Loucy (cell line): ENCODE results near the gene TTC6.

Experiments used
- H2AFZ ChIP-seq: fragments of 200-600 bp; sonication (generic); 2 replicates; pipeline ENCODE4 v1.6.0; 2016; ENCODE audit warnings: antibody characterized with exemption, mild to moderate bottlenecking, low read length, moderate library complexity
- H3F3A ChIP-seq: fragments of 200-600 bp; 2 replicates; pipeline ENCODE4 v1.6.0; 2016; ENCODE audit warnings: antibody characterized with exemption, low read depth, mild to moderate bottlenecking
- H3K27me3 ChIP-seq: fragments of 200-600 bp; sonication (generic); 2 replicates; pipeline ENCODE4 v1.6.1; 2014; ENCODE audit warnings: low read length, mild to moderate bottlenecking; ENCODE audit not compliant: insufficient read depth, poor library complexity, severe bottlenecking
- H3K36me3 ChIP-seq: fragments of 200-600 bp; sonication (generic); 2 replicates; pipeline ENCODE4 v1.6.1; 2016; ENCODE audit warnings: low read length; ENCODE audit not compliant: insufficient read depth
- H3K4me1 ChIP-seq: fragments of 200-600 bp; sonication (generic); 2 replicates; pipeline ENCODE4 v1.5.1; 2014; ENCODE audit warnings: low read length, mild to moderate bottlenecking; ENCODE audit not compliant: insufficient read depth, poor library complexity, severe bottlenecking
- H3K4me2 ChIP-seq: fragments of 200-600 bp; sonication (generic); 2 replicates; pipeline ENCODE4 v1.6.0; 2014; ENCODE audit warnings: antibody characterized with exemption, low read length, low read depth, mild to moderate bottlenecking; ENCODE audit not compliant: poor library complexity, severe bottlenecking
- H3K4me3 ChIP-seq: fragments of 200-600 bp; sonication (generic); 2 replicates; pipeline ENCODE4 v1.5.1; 2014; ENCODE audit warnings: low read length, mild to moderate bottlenecking, mixed read lengths; ENCODE audit not compliant: poor library complexity, severe bottlenecking
- H3K79me2 ChIP-seq: fragments of 200-600 bp; sonication (generic); 2 replicates; pipeline ENCODE4 v1.6.1; 2014; ENCODE audit warnings: low read length; ENCODE audit not compliant: insufficient read depth
- H3K9ac ChIP-seq: fragments of 200-600 bp; sonication (generic); 2 replicates; pipeline ENCODE4 v1.6.0; 2014; ENCODE audit warnings: mild to moderate bottlenecking, low read depth, low read length, moderate library complexity; ENCODE audit not compliant: poor library complexity, severe bottlenecking
- H3K9me2 ChIP-seq: fragments of 200-600 bp; sonication (generic); replicated peaks from 2 replicates; pipeline ENCODE4 v1.6.1; 2016; ENCODE audit warnings: low read depth, low read length, mixed read lengths
- H3K9me3 ChIP-seq: fragments of 200-600 bp; sonication (generic); 2 replicates; pipeline ENCODE4 v1.6.1; 2014; ENCODE audit warnings: mild to moderate bottlenecking, antibody characterized with exemption, low read length, low read depth; ENCODE audit not compliant: insufficient read depth
- H4K20me1 ChIP-seq: fragments of 200-600 bp; sonication (generic); 2 replicates; pipeline ENCODE4 v1.6.0; 2014; ENCODE audit warnings: antibody characterized with exemption, low read length, mild to moderate bottlenecking; ENCODE audit not compliant: insufficient read depth, poor library complexity, severe bottlenecking
- EZH2phosphoT487 ChIP-seq: fragments of 200-600 bp; IDR thresholded peaks from 2 replicates; pipeline ENCODE4 v1.6.1; 2018; ENCODE audit warnings: antibody characterized with exemption, mild to moderate bottlenecking, moderate library complexity, borderline replicate concordance
- TF ChIP-seq, protein P1 (sequence below): fragments of 200-600 bp; sonication (generic); conservative IDR thresholded peaks from 2 replicates; pipeline ENCODE4 v1.5.1; 2014; ENCODE audit warnings: mild to moderate bottlenecking, antibody characterized with exemption, low read length

The TTC6 gene

DNA sequence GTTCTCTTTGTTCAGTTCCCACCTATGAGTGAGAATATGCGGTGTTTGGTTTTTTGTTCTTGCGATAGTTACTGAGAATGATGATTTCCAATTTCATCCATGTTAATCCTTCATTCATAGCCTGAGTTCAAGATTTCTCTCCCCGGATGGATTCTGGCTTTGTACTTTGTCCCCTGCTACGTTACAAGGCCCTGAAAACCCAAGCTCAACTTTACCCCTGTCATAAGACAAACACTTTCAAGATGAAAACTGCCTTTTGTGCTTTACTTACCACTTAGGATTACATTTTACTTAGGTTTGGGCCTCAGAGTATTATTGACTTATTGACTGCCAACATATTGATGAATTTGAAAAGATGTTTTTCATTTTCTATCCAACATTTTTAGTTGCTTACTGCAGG, 36.7 kb upstream of the TTC6 start:
- H3K9ac ChIP-seq, result no peak overlapping the region
- H3K4me2 ChIP-seq, result no peak overlapping the region
- no peaks in the 10 kb centered on the region for H3K4me1 ChIP-seq
- no peaks in the 10 kb centered on the region for H3K27me3 ChIP-seq
- H3K36me3 ChIP-seq, result no peaks in the 10 kb centered on the region
- no peak overlapping the region for H3K4me3 ChIP-seq
- H3F3A ChIP-seq, result no peaks in the 10 kb centered on the region
- H3K79me2 ChIP-seq, result no peaks in the 10 kb centered on the region
- H3K9me3 ChIP-seq, result no peaks in the 10 kb centered on the region
- no peaks in the 10 kb centered on the region for H4K20me1 ChIP-seq
- TF ChIP-seq, protein P1, sequence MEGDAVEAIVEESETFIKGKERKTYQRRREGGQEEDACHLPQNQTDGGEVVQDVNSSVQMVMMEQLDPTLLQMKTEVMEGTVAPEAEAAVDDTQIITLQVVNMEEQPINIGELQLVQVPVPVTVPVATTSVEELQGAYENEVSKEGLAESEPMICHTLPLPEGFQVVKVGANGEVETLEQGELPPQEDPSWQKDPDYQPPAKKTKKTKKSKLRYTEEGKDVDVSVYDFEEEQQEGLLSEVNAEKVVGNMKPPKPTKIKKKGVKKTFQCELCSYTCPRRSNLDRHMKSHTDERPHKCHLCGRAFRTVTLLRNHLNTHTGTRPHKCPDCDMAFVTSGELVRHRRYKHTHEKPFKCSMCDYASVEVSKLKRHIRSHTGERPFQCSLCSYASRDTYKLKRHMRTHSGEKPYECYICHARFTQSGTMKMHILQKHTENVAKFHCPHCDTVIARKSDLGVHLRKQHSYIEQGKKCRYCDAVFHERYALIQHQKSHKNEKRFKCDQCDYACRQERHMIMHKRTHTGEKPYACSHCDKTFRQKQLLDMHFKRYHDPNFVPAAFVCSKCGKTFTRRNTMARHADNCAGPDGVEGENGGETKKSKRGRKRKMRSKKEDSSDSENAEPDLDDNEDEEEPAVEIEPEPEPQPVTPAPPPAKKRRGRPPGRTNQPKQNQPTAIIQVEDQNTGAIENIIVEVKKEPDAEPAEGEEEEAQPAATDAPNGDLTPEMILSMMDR, result no peak
- TF ChIP-seq EZH2phosphoT487, result no peak
- H3K9me2 ChIP-seq, result no peaks in the 10 kb centered on the region
- H2AFZ ChIP-seq, result no peak overlapping the region

DNA sequence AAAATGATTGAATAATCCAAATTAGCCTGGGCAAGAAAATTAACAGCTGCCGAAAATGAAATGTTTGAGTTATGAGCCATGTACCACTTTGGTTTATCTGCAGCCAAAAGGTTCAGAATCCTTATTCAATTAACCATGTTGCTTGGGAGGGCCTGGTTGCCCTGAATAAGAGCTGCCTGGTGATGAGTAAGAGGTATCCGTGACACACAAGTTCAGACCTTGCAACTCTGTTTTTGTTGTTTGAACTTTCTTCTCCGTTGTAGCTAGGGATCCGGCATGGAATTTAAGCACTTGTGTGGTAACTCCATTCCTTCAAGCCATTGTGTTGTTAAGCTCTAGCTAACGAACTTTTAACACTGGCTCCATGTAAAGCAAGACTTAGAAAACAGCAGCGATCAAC, 36.0 kb upstream of the TTC6 start:
- no peaks in the 10 kb centered on the region for H3K27me3 ChIP-seq
- H3K36me3 ChIP-seq, result no peaks in the 10 kb centered on the region
- H3F3A ChIP-seq, result no peaks in the 10 kb centered on the region
- H3K9me3 ChIP-seq, result no peaks in the 10 kb centered on the region
- no peaks in the 10 kb centered on the region for H4K20me1 ChIP-seq
- H3K4me1 ChIP-seq, result no peaks in the 10 kb centered on the region
- H2AFZ ChIP-seq, result no peak overlapping the region
- no peak overlapping the region for H3K4me3 ChIP-seq
- H3K9me2 ChIP-seq, result no peaks in the 10 kb centered on the region
- no peak overlapping the region for H3K4me2 ChIP-seq
- no peaks in the 10 kb centered on the region for H3K79me2 ChIP-seq
- H3K9ac ChIP-seq, result no peak overlapping the region
- TF ChIP-seq, protein P1, result no peak
- no peak for TF ChIP-seq EZH2phosphoT487

DNA sequence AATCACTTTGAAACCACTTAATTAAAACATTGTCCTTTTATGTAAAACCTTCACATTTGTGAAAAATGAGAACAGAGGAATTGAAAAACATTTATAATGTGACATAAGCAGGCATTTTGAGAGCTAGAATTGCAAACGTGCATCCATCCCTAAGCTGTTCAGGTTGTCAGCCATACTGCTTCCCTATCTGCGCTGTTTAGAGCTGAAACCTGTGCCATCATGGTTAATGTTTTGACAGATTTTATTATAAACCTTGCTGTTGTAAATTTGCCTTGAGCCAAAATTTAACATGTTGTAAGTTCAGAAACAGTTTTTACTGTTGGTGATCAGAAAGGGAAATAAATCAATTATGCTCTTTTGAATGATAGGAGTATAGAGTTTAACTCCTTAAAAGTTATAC, 32.2 kb upstream of the TTC6 start:
- Histone ChIP-seq H3K4me2 (no peak overlapping the region), H2AFZ (no peak overlapping the region), H3K27me3 (no peaks in the 10 kb centered on the region)

More for the DNA sequence above, 32.2 kb upstream of the TTC6 start:
- no peaks in the 10 kb centered on the region for H3K9me3 ChIP-seq
- no peak overlapping the region for H3K4me3 ChIP-seq
- TF ChIP-seq, protein P1, result no peak
- no peak for TF ChIP-seq EZH2phosphoT487
- H3K36me3 ChIP-seq, result no peaks in the 10 kb centered on the region
- H3K9ac ChIP-seq, result no peak overlapping the region
- no peaks in the 10 kb centered on the region for H3K79me2 ChIP-seq
- H3F3A ChIP-seq, result no peaks in the 10 kb centered on the region
- H3K9me2 ChIP-seq, result no peaks in the 10 kb centered on the region
- H3K4me1 ChIP-seq, result no peaks in the 10 kb centered on the region
- no peaks in the 10 kb centered on the region for H4K20me1 ChIP-seq
